ENCODE data around the gene ZMPSTE24.
A peak's percentile ranks its signal among the peaks of the same experiment; 100 is the strongest.

ZMPSTE24 gene

DNA sequence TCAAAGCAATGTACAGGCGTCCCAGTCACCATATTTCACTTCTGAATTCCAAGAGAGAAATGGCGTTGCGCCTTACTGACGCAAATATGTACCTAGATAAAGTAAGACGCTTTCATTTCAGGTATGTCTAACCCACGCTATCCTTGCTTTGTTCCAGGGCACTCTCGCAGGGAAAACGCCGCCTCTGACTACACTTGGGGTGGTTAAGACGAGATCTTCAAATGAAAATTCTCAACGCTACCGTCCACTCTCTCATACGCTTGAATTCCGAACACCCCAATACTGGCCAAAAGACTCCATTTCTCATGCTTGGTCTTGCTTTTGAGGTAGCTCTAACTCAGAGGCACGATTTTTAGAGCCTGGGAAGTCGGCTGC lies 736 bp upstream of the ZMPSTE24 start:
- H3K27ac ChIP-seq: peak overlapping the region; percentile 98
- no peak for DNase-seq (ENCODE audit: low read depth, low spot score)

DNA sequence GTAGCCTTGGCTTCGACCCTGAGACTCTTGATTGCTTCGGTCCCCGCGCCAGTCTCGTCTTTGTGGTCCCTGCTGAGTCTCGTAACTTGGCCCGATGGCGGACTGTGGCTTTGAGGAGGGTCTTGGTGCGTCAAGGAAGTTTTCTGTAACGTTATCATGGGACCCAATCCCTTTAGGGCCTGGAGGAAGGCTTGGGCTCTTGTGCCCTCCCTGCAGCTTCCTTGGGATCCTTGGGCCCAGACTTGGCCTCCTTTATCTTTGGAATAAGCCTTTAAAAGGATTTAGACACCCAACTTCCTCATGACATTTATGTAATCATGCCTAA lies 371 bp downstream of the ZMPSTE24 start:
- DNase-seq (ENCODE audit: low read depth, low spot score): no peak
- H3K27ac ChIP-seq: peak overlapping the region; percentile 98

DNA sequence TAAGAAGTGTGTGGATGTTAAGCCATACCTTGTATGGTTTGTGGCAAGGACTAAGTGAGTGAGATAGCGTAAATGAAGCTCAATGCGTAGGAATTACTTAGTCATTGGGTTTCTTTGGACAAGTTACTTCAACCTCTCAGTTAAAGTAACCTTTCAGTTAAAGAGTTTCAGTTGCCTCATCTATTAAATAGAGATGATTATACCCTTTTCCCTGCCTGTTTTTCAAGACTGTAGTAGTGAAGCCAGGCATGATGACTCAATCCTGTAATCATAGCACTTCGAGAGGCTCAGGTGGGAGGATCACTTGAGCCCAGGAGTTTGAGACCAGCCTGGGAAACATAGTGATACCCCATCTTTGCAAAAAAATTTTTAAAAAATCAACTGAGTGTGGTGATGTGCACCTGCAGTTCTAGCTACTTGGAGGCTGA lies 6.3 kb downstream of the ZMPSTE24 start:
- H3K27ac ChIP-seq: peak overlapping the region; percentile 67
- no peak for DNase-seq (ENCODE audit: low read depth, low spot score)

DNA sequence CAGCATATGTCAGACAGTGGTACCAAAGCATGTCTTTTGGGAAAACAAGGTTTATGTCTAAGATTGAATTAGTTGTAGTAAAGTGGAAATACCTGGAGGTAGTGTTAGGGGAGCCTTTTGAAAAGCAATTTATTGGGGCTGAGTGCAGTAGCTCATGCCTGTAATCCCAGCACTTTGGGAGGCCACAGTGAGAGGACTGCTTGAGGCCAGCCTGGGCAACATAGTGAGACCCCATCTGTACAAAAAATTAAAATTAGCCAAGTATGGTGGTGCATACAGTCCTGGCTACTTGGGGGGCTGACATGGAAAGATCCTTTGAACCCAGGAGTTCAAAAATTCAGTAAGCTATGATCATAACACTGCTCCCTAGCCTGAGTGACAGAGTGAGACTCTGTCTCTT lies 7.3 kb downstream of the ZMPSTE24 start:
- no peak for DNase-seq (ENCODE audit: low read depth, low spot score)

DNA sequence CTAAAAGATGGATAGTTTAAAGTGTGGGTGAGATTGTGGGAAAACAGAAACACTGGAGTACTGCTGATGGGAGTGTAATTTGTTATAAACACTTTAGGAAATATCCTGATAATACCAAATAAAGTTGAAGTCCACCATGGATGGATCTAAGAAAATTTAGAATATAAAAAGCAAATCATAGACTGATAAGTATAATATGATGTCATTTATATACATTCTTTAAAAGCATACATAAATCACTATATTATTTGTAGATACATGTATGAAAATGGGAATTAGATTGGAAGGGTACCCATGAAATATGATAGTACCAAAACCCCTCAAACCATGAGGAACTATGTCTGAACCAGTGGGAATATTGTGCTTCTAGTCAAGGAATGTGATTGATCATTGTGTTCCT lies 7.9 kb downstream of the ZMPSTE24 start:
- H3K27ac ChIP-seq: peak overlapping the region; percentile 71
- DNase-seq (ENCODE audit: low read depth, low spot score): no peak

More for the DNA sequence above, 7.3 kb downstream of the ZMPSTE24 start:
- peak overlapping the region; percentile 71 for H3K27ac ChIP-seq

DNA sequence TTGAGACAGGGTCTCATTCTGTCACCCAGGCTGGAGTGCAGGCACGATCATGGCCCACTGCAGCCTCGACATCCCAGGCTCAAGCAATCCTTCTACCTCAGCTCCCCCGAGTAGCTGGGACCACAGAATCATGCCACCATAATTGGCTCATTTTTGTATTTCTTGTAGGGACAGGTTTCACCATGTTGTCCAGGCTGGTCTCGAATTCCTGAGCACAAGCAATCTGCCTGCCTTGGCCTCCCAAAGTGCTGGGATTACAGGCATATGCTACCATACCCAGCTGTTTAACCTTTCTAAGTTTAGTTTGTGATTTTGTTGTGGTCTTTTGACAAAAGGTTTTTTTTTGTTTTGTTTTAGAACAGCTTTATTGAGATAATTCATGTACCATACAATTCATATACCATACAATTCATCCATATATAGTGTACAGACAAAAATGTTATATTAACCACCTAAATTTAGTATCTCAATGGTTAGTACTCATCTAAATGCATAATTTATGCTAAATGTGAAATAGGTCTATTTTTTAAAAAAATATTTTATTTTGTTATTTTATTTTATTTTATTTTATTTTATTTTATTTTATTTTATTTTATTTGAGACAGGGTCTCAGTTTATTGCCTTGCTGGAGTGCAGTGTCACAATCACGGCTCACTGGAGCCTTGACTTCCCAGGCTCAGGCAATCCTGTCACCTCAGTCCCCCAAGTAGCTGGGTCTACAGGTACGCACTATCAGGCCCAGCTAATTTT lies 8.9 kb downstream of the ZMPSTE24 start:
- no peak for DNase-seq (ENCODE audit: low read depth, low spot score)
- peak overlapping the region; percentile 71 for H3K27ac ChIP-seq

DNA sequence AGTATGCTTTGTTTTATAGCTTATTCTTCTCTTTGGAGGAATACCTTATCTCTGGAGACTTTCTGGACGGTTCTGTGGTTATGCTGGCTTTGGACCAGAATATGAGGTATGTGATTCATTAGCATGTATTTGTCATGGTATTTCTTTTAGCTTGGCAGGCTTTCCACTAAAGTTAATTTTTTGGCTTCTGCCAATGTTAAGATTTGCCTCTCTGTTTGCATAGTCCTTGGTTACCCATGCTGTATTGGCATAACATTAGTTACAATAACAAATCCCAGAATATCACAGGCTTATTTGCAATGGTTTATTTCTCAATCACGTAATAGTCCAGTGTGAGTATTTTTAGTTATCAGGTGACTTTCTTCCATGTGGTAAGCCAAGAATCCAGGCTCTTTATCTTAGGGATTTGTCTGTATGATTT lies 9.7 kb downstream of the ZMPSTE24 start:
- peak; percentile 79 for DNase-seq (ENCODE audit: low read depth, low spot score)
- H3K27ac ChIP-seq: peak overlapping the region; percentile 71

DNA sequence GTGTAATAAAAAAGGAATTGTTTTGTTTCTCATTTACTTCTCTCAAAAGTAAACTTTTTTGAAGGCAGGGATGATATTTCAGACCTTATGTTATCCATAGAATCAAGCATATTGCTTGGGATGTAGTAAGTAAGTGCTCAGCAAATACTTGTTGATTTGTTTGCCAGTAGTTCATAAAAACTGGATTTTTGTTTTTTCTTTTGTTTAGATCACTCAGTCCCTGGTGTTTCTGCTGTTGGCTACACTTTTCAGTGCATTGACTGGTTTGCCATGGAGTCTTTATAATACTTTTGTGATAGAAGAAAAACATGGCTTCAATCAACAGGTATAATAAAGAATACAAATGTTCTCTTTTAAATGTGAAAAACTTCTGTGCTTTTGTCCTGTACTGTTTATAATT lies 10.2 kb downstream of the ZMPSTE24 start:
- peak overlapping the region; percentile 71 for H3K27ac ChIP-seq
- no peak for DNase-seq (ENCODE audit: low read depth, low spot score)

DNA sequence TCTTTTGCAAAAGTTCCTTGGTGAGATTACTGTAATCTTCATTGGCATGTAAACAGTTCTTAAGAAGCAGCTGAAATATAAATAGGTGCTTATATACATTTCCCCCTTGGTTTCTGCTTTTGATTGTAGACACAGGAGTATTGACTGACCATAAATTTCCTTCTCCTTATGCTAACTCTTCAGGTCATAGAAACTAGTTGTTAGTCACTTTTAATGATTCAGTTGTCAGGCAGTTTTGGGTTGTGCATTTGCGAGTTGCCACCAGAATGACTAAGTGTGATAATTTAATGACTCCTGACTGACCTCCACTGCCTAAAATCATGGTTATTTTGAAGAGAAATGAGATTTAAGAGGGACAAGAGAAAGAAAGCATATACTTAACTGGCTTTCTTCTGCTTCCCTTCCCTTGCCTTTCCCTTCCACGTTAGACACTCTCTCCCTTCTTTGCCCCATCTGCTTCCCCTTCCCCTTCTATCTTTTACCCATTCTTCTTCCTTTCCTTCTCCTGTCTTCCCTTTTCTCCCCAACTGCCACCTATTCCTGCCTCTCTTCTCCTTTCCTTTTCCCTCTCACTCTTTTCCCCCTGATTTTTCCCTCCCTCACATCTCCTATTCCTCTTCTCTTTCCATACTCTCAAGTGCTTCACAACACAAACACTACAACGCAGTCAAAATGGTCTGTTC lies 12.3 kb downstream of the ZMPSTE24 start:
- peak overlapping the region; percentile 56 for H3K27ac ChIP-seq
- peak; percentile 65 for DNase-seq (ENCODE audit: low read depth, low spot score)

DNA sequence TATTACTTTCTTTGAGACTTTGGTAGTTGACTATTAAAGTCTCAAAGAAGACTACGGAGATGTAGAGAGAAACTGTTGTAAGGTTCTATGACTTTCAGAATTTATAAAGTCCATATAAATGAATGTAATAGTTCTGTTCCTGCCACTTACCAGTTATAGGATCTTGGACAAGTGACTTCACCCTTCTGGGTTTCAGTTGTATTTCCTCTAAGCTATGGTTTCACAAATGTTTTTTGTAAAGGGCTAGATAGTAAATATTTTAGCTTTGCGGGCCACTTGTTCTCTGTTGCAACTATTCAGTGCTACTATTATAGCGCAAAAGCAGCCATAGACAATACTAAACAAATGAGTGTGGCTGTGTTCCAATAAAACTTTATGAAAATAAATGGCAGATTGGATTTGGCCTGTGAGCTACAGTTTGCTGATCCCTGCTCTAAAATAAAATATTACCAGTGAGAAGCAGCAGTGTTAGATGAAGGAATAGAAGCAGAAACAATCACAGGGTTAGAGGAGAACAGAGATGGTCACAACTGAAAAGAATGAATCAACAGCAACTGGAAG lies 14.7 kb downstream of the ZMPSTE24 start:
- no peak for DNase-seq (ENCODE audit: low read depth, low spot score)
- no peak overlapping the region for H3K27ac ChIP-seq

DNA sequence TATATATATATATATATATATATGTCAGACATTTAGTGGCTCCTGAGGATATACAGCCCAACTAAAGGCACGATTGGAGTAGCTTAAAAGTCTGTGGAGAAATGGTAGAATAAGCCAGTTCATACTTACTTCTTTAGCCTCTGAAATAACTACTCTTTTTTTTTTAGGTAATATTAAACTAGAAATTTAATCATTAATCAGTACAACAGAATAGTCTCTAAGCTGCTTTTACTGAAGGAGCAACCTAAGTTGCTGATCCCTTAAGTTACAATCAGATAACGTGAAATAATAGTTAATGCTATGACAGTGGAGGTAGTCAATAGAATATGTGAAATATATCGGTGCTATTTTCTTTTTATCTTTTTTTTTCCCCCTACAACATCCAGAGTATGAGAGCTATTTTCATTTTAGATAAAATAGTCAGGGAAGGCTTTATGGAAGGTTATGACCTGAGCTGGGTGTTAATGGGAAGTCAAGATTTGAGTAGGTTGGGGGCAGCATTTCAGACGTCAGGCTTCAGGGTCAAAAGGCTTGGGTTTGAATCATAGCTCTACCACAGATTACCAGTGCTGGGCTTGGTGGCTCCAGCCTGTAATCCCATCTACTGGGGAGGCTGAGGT lies 15.6 kb downstream of the ZMPSTE24 start:
- DNase-seq (ENCODE audit: low read depth, low spot score): no peak
- no peak overlapping the region for H3K27ac ChIP-seq

DNA sequence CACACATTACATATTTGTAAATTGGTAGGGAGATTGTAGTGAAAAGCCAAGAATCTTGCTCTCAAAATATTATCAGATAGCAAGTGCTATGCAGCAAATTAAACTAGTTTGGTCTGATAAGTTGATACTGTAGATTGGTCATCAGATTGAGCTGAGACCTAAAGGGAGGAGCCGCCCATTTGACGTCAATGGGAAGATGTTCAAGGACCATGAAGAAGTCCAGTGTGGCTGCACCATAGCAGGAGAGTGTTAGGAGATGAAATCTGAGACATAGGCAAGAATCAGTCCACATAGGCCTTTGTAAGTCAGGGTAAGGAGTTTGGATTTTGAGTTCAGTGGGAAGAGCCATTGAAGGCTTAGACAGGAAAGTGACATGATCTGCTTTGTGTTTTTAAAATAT lies 16.3 kb downstream of the ZMPSTE24 start:
- no peak overlapping the region for H3K27ac ChIP-seq
- no peak for DNase-seq (ENCODE audit: low read depth, low spot score)

DNA sequence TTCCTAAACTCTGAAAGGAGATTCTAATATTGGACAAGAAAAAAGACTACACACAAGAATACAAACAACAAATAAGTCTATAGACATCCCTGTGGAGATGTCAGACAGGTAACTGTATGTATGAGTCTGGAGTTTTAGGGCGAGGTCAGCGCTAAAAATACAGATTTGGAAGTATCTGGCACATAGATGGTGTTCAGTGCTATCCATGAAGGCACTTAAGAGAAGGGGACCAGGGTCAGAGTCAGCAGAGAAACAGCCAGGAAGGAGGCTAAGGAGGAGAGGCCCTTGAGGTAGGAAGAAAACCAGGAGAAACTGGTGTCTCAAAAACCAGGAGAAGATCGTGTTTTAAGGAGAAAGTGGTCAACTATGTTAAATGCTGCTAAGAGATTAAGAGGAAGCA lies 18.1 kb downstream of the ZMPSTE24 start:
- no peak overlapping the region for H3K27ac ChIP-seq
- no peak for DNase-seq (ENCODE audit: low read depth, low spot score)

DNA sequence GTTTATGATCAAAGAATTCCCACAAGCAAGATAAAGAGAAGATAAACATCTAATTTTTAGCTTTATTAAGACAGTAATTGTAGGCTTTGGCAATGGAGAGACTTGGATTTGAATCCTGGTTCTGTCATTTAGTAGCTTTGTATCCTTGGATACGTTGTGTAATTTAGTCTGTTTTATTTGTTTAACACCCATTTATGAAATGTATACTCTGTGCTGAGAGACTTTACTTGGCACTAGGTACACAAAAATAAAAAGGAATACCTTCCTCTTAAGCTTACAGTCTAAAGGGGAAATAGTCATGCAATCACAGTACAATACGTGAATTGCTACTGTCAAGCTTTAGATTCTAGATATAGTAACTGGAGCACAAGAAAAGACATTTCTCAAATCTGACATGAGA lies 23.8 kb downstream of the ZMPSTE24 start:
- no peak for DNase-seq (ENCODE audit: low read depth, low spot score)
- H3K27ac ChIP-seq: no peak overlapping the region

DNA sequence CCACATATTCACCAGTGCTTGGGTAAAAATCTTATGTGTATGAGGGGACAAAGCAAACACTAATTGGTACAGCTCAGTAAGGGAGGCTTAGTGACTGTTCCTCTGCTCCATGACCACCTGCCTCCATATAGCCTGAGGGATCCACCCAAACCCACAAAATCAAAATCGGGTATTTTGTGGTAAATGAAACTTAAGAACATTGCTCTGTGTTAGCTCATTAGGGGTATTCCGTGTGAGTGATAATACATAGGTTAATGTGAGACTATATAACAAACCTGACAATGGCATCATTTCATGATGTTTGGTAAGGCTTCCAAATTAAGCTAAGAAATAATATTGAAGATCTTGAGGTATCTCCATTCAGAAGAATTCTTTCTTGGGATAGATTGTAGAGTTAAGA lies 33.3 kb downstream of the ZMPSTE24 start:
- H3K27ac ChIP-seq: no peak overlapping the region
- DNase-seq (ENCODE audit: low read depth, low spot score): no peak

DNA sequence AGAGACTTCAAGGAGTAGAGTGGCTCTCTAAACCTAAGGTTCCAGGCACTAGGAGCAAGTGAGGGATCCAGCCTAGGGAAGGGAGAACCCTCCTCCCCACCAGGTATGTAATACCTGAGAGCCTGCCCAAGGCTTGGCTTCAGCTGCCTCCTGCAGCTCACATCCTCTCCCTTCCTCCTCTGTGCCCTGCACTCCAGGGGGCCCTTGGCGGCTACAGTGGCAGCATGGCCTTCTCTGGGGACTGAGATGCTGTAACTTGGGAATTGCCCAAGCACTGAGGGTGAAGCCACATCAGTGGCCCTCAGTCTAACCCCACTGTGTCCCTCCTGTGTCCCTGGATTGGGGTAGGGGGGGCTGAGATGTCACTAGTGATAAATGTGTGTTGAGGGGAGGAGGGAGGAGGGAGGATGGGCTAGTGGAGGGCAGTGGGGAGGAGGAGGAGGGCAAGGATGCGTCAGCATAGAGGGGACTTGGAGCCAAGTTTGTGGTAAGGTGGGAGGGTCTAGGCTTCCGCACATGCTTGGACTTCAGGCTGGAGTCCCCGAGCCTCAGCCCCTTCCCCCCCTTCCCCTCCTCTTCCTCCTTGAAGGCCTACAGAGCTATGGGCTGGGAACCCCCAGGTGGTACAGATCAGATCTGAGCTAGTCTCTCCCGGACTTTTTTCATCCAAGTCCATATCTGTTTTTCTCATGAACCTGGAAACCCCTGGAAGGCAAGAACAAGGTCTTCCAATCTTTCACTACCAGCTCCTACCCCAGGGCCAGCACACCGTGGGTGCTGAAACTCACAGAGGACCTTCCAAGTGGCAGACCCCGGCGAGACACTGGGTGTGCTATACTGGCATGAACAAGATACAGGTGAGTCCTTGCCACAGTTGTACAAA lies 41.6 kb downstream of the ZMPSTE24 start:
- H3K27ac ChIP-seq: no peak overlapping the region
- DNase-seq (ENCODE audit: low read depth, low spot score): no peak

DNA sequence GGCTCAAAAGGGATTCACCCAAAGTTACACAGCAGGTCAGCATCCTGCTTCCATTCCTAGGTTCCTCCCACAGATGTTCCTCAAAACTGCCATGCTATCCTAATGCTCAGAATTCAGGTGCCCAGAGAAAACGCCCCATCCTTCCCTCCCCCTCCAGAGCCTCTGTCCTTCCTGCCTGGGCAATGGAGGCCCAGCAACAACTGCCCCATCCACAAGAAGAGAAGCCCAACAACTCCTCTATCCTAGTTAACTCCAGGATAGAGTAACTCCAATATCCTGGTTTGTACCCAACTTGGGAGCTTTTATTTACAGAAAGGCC lies 42.2 kb downstream of the ZMPSTE24 start:
- no peak for DNase-seq (ENCODE audit: low read depth, low spot score)
- no peak overlapping the region for H3K27ac ChIP-seq

DNA sequence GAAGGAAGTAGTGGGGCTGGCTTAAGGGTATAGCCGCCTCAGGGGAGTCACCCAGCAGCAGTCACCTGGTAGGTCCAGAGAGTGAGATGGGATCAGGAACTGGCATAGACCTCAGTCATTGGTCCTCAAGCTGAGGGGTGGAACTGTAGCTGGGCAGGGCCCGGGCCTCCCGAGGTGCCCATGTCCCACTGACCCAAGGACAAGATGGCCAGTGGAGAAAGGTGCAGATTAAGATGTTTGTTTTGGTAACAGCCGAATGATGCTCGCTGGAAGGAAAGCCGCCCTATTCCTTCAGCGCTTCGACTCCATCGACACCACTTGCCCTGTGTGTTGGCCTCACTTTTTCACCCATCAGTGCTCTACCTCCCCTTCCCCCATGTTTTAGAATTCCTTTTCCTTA lies 42.6 kb downstream of the ZMPSTE24 start:
- no peak for DNase-seq (ENCODE audit: low read depth, low spot score)
- no peak overlapping the region for H3K27ac ChIP-seq

DNA sequence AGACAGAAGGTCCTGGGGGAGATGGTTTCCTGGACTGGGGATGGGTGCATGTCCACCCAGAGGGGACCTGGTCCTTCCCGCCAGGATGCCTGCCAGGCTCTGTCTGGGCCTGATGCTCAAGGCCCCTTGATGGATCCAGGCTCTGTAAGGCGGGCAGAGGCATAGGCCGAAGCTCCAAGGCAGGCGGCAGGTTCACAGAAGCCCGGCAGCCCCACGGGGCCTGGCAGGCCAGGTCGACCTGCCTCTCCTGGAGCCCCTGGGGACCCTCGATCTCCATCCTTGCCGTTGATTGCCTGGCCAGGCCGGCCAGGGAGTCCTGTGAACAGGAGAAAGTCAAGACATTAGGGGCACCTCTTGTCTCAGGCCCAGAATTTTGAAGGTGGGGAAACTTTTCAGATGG lies 43.0 kb downstream of the ZMPSTE24 start:
- no peak for DNase-seq (ENCODE audit: low read depth, low spot score)
- H3K27ac ChIP-seq: no peak overlapping the region

DNA sequence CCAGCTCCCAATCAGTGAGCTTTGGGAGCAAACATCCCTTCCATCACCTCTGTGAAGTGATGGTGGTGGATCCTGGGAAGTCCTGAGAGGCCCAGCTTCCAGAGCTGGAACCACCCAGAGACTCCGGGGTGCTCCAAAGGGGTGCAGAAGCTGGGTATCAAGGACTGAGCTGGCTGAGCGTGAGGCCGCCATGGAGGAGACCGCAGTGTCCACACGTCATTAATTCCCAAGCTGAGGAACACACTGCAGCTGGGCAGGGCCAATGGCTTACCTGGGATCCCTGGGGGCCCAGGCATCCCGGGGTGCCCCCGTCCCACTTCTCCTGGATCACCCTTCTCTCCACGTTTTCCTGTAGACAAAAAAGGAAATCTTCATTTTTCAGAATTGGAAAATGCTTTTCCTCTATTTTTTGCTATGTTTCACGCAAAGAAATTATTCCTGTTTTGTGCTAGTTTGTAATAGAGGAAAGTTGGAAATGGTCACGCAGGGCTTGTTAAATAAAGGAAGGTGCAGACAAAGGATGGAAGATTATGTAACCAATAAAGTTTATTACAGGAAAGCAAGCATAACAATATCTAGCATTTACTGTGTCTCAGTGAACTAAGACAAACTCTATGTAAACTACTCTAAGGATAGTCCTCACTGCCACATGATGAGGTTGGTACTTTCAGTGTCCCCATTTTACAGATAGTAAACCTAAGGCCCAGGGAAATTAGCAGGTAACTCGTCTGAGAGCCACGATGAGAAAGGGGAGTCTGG lies 43.7 kb downstream of the ZMPSTE24 start:
- no peak overlapping the region for H3K27ac ChIP-seq
- no peak for DNase-seq (ENCODE audit: low read depth, low spot score)
